VCaP (cell line): ENCODE results near the gene C1QA.

Experiments used
- H3K27ac ChIP-seq: fragments of 450-650 bp; 2 replicates; pipeline ENCODE4 v1.5.1; 2017
- TF ChIP-seq, protein P1 (sequence below): fragments of 450-650 bp; conservative IDR thresholded peaks from 2 replicates; pipeline ENCODE4 v1.5.1; 2017; ENCODE audit warnings: mild to moderate bottlenecking, moderate library complexity

Gene C1QA

DNA sequence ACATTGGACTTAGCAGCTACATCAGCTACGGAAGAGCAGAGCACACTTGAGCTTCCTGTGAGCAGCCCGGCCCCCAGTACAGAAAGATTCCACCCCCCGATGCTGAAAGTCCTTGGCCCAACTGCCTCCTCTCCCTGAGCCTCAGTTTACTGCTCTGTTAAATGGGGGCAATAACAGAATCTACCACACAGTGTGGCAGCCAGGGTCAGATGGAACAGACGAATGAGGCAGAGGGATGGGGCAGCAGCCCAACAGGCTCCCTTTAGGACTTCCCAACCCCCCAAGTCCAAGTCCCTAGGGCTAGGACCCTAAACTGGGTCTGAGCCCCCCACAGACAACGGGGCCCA, 22.9 kb upstream of the C1QA start:
- H3K27ac ChIP-seq, result no peak overlapping the region
- TF ChIP-seq, protein P1, sequence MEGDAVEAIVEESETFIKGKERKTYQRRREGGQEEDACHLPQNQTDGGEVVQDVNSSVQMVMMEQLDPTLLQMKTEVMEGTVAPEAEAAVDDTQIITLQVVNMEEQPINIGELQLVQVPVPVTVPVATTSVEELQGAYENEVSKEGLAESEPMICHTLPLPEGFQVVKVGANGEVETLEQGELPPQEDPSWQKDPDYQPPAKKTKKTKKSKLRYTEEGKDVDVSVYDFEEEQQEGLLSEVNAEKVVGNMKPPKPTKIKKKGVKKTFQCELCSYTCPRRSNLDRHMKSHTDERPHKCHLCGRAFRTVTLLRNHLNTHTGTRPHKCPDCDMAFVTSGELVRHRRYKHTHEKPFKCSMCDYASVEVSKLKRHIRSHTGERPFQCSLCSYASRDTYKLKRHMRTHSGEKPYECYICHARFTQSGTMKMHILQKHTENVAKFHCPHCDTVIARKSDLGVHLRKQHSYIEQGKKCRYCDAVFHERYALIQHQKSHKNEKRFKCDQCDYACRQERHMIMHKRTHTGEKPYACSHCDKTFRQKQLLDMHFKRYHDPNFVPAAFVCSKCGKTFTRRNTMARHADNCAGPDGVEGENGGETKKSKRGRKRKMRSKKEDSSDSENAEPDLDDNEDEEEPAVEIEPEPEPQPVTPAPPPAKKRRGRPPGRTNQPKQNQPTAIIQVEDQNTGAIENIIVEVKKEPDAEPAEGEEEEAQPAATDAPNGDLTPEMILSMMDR, result no peak

DNA sequence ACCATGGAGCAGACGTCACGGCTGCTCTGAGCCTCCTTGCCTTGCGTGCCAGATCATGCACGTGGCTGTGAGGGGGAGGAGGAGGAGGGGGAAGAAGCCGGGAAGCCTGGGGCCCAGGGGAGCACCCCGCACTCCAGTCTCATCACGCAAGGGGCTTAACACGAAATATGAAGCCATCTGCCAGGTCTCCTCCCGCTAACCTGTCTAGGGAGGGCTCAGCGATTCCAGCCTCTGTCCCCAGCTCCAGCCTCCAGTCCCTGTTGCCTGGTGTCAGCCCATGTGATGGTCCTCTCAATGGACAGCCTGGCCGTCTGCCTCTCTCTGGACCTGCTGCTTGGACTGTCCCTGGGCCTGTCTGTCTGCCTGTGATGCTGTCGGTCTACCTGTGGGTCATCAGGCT, 22.5 kb upstream of the C1QA start:
- TF ChIP-seq, protein P1, result no peak
- H3K27ac ChIP-seq, result no peak overlapping the region

DNA sequence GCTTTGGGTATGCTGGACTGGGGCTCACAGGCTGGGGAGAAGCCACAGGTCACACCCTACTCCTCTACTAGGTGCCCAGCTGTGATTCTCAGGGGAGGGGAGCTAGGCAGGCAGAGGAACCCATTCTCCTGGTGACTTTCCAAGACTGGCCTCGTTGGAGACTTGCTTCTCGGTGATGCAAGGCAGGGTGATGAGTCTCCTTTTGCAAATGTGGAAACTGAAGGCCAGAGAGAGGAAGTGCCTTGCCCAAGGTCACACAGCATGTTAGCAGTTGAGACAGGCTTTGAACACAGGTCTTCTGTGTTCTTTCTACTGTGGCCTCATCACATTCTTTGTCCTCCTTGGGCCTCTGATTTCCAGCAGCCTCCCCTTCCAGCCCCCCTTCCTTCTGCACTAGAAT, 20.5 kb upstream of the C1QA start:
- TF ChIP-seq, protein P1, result no peak
- H3K27ac ChIP-seq, result no peak overlapping the region

DNA sequence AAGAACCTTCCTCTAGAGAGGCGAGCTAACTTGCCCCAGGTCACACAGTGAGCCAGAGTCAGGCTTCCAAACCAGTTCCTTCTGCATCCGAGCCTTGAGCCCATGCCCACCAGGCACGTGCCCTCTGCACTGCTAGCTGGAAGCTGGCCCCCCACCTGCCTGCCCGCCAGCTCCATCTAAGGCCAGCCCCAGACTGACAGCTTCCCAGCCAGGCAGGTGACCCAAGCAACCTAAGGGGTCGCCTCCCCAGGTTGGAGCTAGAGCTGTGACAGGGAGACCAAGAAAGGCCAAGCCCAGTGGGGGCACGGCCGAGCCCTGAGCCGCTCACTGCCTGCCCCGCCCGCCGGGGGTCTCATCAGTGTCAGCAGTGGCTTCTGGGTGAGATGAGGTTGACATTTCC, 19.9 kb upstream of the C1QA start:
- H3K27ac ChIP-seq, result no peak overlapping the region
- TF ChIP-seq, protein P1, result no peak

DNA sequence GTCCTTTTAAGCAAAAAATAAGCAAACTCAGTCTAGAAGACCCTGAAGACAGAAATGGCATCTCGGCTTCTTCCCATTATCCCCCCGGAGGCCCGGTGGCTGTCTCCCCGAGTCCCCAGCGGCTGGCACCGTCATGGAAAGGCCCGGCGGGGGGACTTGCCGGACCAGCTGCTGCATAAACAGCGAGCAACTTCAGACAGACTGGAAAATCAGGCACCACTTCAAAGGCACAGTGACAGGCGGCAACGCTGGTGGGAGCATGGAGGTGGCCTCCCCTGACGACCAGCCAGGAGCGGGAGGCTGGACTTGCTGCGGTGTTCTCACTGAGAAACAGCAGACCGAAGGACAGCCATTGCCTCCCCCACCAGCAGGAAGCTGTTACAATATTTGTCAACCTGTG, 18.4 kb upstream of the C1QA start:
- H3K27ac ChIP-seq, result no peak overlapping the region
- TF ChIP-seq, protein P1, result no peak

DNA sequence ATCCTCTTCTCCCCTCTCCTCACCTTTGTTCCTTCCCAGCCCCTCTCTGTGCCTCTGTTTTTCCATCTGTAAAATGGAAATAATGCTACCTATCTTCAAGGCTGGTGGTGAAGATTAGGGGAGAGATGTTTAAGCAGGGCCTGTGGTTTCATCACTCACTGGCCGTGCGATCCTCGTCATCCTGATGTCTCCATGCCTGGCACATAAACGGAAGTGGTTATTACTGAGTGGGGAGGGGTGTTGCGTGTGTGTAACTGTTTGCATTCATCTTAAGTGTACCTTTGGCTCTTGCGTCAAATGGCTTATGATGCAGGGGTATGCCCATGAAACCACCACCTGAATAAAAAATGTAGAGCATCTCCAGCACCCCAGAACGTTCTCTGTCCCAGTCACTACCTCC, 17.2 kb upstream of the C1QA start:
- no peak overlapping the region for H3K27ac ChIP-seq
- TF ChIP-seq, protein P1, result no peak

DNA sequence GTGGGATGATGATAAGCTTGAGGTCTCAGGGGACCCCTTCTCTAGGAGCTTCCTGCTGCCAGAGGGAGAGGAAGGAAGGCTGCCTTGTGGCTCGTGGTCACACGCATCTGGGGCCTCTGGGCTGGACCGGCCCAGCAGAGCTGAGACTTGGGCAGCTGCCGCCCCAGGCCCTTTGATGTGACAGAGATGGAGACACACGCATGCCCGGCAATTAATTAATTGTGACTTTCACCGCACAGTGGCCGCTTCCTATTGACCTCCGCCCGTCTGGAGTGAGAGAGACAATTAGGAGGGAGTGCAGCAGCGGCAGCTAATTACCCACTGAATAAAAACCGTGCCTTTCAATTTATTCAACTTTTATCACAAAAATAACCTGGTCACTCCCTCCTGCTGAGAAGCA, 16.6 kb upstream of the C1QA start:
- TF ChIP-seq, protein P1, result no peak
- no peak overlapping the region for H3K27ac ChIP-seq

DNA sequence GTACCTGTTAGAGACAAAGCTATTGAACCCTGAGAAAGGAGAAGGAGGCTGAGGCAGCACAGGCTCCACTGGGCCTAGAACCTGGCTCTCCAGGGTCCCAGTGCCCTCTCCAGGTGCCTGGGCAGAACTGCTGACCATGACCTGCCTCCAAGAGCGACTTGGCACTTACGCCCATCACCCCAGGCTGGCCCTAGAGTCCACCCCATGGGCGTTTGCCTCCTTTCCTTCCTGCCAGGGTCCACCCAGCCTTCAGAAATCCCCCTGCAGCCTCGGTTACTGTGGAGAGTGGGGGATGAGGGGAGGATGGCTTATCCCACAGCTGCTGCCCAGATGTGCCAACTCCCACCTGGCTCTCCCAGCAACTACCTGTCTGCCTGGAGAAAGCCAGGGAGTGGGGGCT, 14.7 kb upstream of the C1QA start:
- H3K27ac ChIP-seq, result no peak overlapping the region
- TF ChIP-seq, protein P1, result no peak
